ENCODE measurements around the gene CCND1. TPM values are rescaled to one million over a fixed set of nuclear protein-coding genes. Genes with fewer than 3 reads are reported as not detected.

Gene CCND1
- total RNA-seq, result 0.16 and 0.43 TPM in 2 replicates

GRCh38 chr11:69640995-69641581 lies at the start of gene CCND1:
TSS of gene CCND1 (plus strand) at chr11:69641156. CDS start at chr11:69641314, 158 bp downstream.
- intact Hi-C loops (cut with micrococcal nuclease), result loop anchor here (10.0 kb wide), 1 partner anchor 64 kb away; the partner anchor contains the start of gene FGF19

DNA sequence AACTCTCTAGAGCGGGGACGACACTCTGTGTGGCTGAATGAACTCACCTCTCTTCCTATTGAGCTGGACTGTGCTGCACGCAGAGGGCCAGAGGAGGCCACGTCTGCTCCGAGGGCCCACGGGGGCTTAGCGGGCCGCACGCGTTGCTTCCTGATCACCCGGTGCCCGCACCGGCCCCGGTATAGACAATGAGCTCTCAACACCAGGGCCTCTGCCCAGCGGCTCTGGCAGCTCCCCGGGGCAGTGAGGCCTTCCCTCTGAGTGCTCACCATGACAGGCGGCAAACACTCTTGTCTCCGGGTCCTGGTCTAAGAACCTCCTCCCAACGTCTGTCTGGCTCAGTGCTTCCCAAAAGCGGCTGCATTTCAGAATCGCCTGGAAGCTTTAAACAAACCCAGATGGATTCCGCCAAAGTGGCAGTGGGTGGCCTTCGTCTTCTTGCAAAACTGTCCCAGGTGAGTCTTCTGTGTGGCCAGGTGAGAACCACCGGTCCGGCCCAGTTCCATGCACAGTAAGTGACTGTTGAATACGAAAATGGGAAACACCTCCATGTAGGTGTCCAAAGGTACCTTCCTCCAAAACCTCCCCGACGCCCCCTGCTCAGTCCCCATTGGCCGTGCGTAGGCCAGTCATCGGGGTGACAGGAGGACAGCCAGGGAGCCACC lies 47.8 kb upstream of the CCND1 start:
- intact Hi-C loops (cut with micrococcal nuclease), result no loop called here

DNA sequence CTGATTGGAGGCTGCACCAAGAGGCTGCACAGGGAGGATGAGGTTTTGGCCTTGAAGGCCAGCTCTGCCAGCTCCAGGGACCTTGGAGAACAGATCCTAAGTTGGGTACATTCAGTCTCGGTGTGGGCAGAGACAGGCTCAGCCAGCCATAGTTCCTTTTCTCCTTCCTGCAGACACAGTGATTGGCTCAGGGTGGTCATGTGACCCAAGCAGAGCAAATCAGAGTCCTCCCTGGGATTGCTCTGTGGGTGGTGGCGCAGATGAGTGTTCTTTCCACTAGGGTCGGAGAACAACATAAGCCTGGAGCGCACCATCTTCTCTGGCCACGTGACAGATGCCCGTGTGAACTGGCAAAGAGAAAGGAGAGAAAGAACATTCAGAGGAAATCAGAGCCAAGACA lies 47.1 kb upstream of the CCND1 start:
- intact Hi-C loops (cut with micrococcal nuclease), result no loop called here

GRCh38 chr11:69594481-69594880 lies 46.5 kb upstream of the CCND1 start:
- intact Hi-C loops (cut with micrococcal nuclease), result no loop called here

DNA sequence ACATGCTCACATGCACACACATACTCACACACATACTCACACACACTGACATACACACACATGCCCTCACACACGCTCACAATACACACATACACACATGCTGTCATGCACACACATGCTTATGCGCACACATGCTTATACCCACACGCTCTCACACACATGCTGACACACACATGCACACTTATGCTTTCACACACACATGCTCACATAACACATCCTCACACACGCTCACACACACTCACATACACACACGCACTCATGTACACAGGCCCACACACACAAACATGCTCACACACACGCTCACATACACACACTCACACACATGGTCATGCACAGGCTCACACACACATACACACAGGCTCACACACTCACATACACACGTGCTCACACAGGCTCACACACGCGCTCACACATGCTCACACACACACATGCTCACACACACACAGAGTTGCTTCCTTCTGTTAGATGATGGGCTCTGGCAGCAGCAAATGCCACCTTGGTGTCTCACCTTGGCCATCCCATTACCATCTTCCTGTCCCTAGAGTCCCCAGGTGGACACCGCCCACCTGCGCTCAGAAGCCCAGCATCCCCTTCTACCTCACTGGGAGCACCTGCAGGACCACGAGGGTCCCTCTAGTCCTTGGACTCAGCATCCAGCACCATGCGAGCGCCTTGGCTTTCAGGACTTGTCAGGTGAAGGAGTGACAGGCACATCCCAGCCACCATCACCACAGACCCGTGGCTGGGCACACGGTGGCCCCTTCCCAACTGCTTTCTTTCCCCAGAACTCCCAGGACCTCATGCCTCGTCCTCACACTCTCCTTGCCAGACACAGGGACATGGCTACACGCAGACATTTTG lies 44.9 kb upstream of the CCND1 start:
- intact Hi-C loops (cut with micrococcal nuclease), result no loop called here

DNA sequence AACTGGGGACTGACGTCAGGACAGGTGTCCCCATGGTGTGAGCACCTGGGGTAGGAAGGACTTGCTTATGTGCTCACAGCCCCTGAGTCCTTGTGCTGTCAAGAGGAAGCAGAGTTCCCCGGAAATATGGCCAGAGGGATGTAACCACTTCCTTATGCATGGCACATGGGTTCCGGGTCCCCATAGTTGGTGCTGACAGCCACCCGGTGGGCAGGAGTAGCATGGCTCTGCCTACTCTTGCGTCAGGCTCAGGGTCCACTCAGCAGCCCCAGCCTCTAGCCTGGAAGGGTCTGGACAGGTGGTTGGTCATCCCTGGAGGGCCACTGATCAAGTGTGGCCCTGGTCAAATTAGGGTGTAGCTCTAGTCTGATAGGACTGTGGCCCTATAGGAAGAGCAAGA lies 42.8 kb upstream of the CCND1 start:
- intact Hi-C loops (cut with micrococcal nuclease), result no loop called here

DNA sequence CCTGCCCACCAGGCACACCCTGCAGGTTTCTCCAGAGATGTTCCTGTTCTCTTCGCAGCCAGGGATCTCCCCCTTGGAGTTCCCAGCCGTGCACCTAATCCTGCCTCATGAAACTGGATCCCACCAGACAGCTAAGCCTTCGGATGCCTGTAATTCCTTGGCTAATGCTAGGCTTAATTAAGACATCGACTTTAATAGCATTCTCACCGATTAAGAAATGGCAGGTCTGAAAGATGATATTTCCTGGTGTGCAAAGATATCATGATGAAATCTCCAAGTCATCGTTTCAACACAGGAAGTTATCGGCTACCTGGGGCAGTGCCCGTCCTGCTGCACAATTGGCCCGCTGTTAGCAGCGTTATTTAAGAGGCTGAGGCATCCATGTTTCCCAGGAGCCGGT lies 41.5 kb upstream of the CCND1 start:
- intact Hi-C loops (cut with micrococcal nuclease), result no loop called here

- intact Hi-C loops (cut with micrococcal nuclease), result no loop called here
These were observed 41.0 kb upstream of the CCND1 start for GRCh38 chr11:69600001-69600400.

GRCh38 chr11:69601011-69601975 lies 39.7 kb upstream of the CCND1 start:
- intact Hi-C loops (cut with micrococcal nuclease), result no loop called here

- intact Hi-C loops (cut with micrococcal nuclease), result no loop called here
These were observed 37.7 kb upstream of the CCND1 start for GRCh38 chr11:69603111-69603836.

DNA sequence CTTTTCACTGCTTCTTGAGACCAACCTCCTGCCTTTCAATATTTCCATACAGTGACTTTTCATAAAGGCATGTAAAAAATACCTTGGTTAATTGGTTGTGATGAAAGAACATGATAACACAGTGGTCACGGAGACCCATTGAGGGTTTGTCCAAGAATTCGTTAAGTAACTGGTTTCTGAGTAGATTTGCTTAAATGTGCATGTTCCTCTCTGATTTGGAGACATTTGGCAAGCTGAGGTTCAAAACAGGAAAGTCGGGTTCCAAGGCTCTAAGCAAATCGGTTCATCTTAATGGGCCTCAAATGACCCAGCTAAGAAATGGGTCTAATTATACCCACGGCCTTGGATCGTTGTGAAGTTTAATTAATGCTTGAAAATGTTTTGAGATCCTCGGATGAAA lies 36.9 kb upstream of the CCND1 start:
- intact Hi-C loops (cut with micrococcal nuclease), result no loop called here

GRCh38 chr11:69605737-69606526 lies 35.0 kb upstream of the CCND1 start:
- intact Hi-C loops (cut with micrococcal nuclease), result no loop called here

DNA sequence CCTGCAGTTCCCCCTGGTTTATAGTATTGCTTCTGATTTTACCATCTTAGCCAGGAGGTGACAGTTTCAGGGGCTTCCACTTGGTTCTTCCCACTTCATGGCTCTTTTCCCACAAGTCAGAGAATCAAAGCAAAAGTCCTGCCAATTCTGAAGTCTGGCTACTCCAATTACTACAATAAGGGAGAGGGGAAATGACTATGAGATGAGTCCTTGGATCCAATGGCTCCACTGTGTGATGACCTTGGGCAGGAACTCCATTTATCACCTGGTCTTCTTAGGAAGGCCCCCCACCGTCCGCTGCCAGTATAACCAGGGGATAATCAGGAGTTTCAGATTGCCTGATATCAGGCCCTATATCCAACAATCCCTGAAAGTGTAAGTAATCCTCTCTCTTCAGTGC lies 31.6 kb upstream of the CCND1 start:
- intact Hi-C loops (cut with micrococcal nuclease), result no loop called here

DNA sequence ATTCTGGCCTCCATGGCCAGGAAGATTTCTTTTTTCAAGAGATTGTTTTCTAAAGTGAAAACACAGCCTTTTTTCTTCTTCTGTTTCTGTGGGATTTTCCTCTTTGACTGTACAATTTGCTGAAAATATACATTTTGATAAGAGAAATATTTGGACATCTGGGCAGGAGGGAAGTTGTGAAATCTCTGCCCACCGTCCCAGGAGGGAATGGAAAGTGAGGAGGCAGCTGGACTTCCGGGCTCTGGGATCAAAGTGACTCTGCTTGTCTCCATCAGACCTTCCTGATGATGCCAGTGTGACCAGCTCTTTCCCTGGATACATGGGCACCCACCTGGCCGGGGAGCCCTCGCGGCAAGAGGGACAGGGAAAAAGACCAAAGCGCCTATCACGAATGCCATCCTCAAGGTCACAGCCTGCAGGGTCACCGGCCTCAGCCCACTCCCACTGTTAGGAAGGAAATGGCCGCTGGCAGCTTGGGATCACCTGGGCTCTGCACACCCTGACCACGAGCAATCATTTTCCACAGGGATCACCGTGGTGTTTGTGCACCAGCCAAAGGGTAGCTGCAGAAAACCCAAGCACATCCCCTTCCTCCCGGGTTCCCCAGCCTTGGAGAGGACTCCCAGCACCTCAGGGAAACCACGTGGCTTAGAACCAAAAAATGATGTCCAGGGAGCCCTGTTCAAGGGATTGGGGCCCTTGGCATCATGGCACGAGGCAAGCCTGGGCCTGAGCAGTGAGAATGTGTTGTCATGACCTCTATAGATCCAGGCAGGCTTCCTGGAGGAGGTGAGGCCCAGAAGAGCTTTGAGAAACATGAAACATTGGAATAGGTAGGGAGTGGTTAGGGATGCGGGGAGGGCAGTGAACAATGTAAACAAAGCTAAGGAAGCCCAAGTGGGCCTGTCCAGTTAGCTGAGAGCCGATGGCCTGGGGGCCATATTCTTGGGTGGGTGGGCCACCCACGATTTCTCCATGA lies 29.1 kb upstream of the CCND1 start:
- intact Hi-C loops (cut with micrococcal nuclease), result no loop called here

GRCh38 chr11:69613594-69613993 lies 27.4 kb upstream of the CCND1 start:
- intact Hi-C loops (cut with micrococcal nuclease), result no loop called here

GRCh38 chr11:69614085-69614484 lies 26.9 kb upstream of the CCND1 start:
- intact Hi-C loops (cut with micrococcal nuclease), result no loop called here

- intact Hi-C loops (cut with micrococcal nuclease), result no loop called here
These were observed 25.2 kb upstream of the CCND1 start for GRCh38 chr11:69615545-69616278.

DNA sequence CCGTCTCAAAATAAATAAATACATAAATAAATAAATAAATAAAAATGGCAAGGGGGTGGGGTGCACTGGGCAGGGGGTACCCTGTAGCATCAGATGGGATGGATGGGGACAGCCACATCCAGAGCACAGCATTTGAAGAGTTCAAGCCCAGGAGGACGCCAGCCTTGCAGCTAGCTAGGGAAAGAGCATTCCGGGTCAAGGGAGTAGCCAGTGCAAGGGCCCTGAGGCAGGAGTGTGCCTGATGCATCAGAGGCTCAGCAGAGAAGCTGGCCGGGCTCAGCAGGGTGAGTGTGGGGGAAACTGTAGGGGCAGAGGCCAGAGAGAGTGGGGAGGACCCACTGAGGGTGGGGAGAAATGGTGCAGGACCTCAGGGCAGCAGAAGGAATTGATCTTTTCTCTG lies 23.7 kb upstream of the CCND1 start:
- intact Hi-C loops (cut with micrococcal nuclease), result no loop called here

Data from T-helper 2 cell treated with Interferon-gamma antibody and Interleukin-4, amounts not matched to agents 100 ng/mL and 5 ng/mL, for 36 hours (primary cell).